Stomach (tissue), 9 donors: ENCODE measurements around the gene SIGMAR1. TPM values are rescaled to one million over a fixed set of nuclear protein-coding genes. Genes with fewer than 3 reads are reported as not detected.

Experiments
- DNase-seq, 2 donors: peaks; one replicate each; pipeline versions ENCODE4 v3.0.0 to v3.0.0-alpha.2; 2013 to 2019
- H3K27ac ChIP-seq, 5 donors: fragments of 200-600 bp in 4 of 5; sonication (generic) in 4 of 5; one replicate each; pipeline ENCODE4 v1.5.1; 2013 to 2019; ENCODE audit warnings: mild to moderate bottlenecking in 1 of 5, moderate library complexity in 1 of 5
- H3K27me3 ChIP-seq, 3 donors: fragments of 200-600 bp; sonication (generic); one replicate each; pipeline ENCODE4 v1.5.1; 2017 to 2019; ENCODE audit warnings: mixed run types in 1 of 3
- H3K36me3 ChIP-seq, 4 donors: fragments of 200-600 bp; sonication (generic); 1 replicate in 3 of 4; 2 replicates in 1 of 4; pipeline ENCODE4 v1.5.1; 2016 to 2019
- H3K4me1 ChIP-seq, 4 donors: fragments of 200-600 bp; sonication (generic); one replicate each; pipeline ENCODE4 v1.5.1; 2016 to 2019
- H3K4me3 ChIP-seq, 4 donors: fragments of 200-600 bp; sonication (generic) in 3 of 4; one replicate each; pipeline ENCODE4 v1.5.1; 2016 to 2019; ENCODE audit warnings: mild to moderate bottlenecking in 1 of 4
- H3K9me3 ChIP-seq, 4 donors: fragments of 200-600 bp; sonication (generic); one replicate each; pipeline ENCODE4 v1.5.1; 2016 to 2019
- EP300 ChIP-seq: sonication (generic); formaldehyde crosslinking; IDR thresholded peaks from one replicate; pipeline ENCODE4 v1.6.1; 2017; ENCODE audit warnings: antibody characterized with exemption
- POLR2A ChIP-seq, 4 donors: fragments of 450-650 bp; IDR thresholded peaks; one replicate each; pipeline ENCODE4 v1.6.1; 2016; ENCODE audit warnings: antibody characterized with exemption in 4 of 4, control low read depth in 2 of 4, mild to moderate bottlenecking in 1 of 4, moderate library complexity in 1 of 4
- POLR2AphosphoS5 ChIP-seq, 3 donors: sonication (generic); formaldehyde crosslinking; IDR thresholded peaks; one replicate each; pipeline ENCODE4 v1.6.1; 2016; ENCODE audit warnings: antibody characterized with exemption in 3 of 3
- WGBS, 5 donors: extraction: QIAGEN DNeasy Blood & Tissue Kit in 3 of 5; methylation state at CpG; one replicate each; pipeline versions ENCODE4 v1.1.5 to v1.1.7; 2013 to 2018; 5-methylcytosine and 5-hydroxymethylcytosine counted together
- intact Hi-C: fragments of 100-400 bp; cut with DNase I; formaldehyde crosslinking; loops from one replicate; pipeline ENCODE4 v1.15.1; 2023; ENCODE audit warnings: low total_unique reads
- polyA plus RNA-seq, 3 donors: library from polyadenylated mRNA; stranded (reverse); fragments of 200-250 nt; gene quantifications; one replicate each; pipeline ENCODE4 v1.2.3, GENCODE V29; 2013
- total RNA-seq, 5 donors: library from RNA; depleted of rRNA; stranded (reverse); fragments of >200 nt; gene quantifications; one replicate each; pipeline versions ENCODE4 v1.1.0 to v1.2.3, GENCODE V29; 2014 to 2016
- TF ChIP-seq, protein P1 (sequence below), 7 experiments: fragments of 450-650 bp in 4 of 7; fragments of 200-600 bp in 3 of 7; sonication (generic) in 3 of 7; IDR thresholded peaks; one replicate each; pipeline ENCODE4 v1.5.1; 2016 to 2019; ENCODE audit warnings: antibody characterized with exemption in 7 of 7, control low read depth in 2 of 7, mild to moderate bottlenecking in 1 of 7
- donor health status: healthy with polysubstance abuse.
- donor health status: Bipolar disorder and iron deficiency.
- donor health status: healthy.

The SIGMAR1 gene
- total and polyA plus RNA-seq, 8 donors: 19.9 to 124 (median 44.2) TPM

DNA sequence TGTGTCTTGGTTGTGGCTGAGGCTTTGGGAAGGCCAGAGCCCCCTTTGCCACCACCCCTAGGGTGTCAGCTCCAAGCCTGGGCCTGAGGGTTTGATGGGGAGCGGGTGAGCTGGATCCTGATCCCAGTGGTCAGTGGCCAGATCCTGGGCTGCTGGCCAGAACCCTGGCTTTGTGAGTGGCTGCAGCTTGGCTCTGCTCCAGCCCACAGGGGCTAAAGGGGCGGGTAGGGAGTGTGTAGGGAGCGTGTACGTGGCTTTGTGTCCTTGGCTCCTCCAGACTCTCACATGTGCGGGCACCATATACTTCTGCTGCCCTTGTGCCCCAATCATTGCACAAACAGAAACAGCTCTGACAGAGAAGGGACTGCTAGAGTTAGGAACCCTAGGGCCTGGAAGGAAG, 13.2 kb upstream of the SIGMAR1 start:
- Histone ChIP-seq H3K27me3 (no peaks in the 10 kb centered on the region), H3K36me3 (peaks cover 14 to 25% (median 22%) of the 10 kb centered on the region in 4 donors), H3K9me3 (no peaks in the 10 kb centered on the region), H3K27ac (peak overlapping the region; percentile 7 to 84 (median 77)), H3K4me3 (no peak overlapping the region), H3K4me1 (peaks cover 63 to 86% (median 74%) of the 10 kb centered on the region in 4 donors)
- intact Hi-C loops: no loop called here
- peak in 1 of 2 donors; percentile 51 for DNase-seq
- TF ChIP-seq POLR2AphosphoS5 (IDR thresholded peaks at IDR 0.05) (no peak), EP300 (no peak), POLR2A (IDR thresholded peaks at IDR 0.05) (no peak)
- TF ChIP-seq, protein P1, sequence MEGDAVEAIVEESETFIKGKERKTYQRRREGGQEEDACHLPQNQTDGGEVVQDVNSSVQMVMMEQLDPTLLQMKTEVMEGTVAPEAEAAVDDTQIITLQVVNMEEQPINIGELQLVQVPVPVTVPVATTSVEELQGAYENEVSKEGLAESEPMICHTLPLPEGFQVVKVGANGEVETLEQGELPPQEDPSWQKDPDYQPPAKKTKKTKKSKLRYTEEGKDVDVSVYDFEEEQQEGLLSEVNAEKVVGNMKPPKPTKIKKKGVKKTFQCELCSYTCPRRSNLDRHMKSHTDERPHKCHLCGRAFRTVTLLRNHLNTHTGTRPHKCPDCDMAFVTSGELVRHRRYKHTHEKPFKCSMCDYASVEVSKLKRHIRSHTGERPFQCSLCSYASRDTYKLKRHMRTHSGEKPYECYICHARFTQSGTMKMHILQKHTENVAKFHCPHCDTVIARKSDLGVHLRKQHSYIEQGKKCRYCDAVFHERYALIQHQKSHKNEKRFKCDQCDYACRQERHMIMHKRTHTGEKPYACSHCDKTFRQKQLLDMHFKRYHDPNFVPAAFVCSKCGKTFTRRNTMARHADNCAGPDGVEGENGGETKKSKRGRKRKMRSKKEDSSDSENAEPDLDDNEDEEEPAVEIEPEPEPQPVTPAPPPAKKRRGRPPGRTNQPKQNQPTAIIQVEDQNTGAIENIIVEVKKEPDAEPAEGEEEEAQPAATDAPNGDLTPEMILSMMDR (IDR thresholded peaks at IDR 0.05): no peak
- WGBS, 5 donors: 30 to 56% (median 45%) methylated on average over 5 of the region's 5 CpGs

GRCh38 chr9:34648673-34649072, 11.1 kb upstream of the SIGMAR1 start:
- Histone ChIP-seq H3K27ac (peak overlapping the region in 1 of 5 donors; percentile 87), H3K27me3 (no peaks in the 10 kb centered on the region), H3K4me3 (peak overlapping the region in 1 of 4 donors; percentile 77), H3K36me3 (peaks cover 14 to 25% (median 22%) of the 10 kb centered on the region in 4 donors), H3K4me1 (peaks cover 48 to 64% (median 56%) of the 10 kb centered on the region in 4 donors), H3K9me3 (no peaks in the 10 kb centered on the region)
- no peak for DNase-seq
- 95 to 98% (median 96%) methylated on average over 8 of the region's 8 CpGs for WGBS, 5 donors
- TF ChIP-seq EP300 (no peak), POLR2AphosphoS5 (IDR thresholded peaks at IDR 0.05) (no peak), POLR2A (IDR thresholded peaks at IDR 0.05) (no peak)
- TF ChIP-seq, protein P1 (IDR thresholded peaks at IDR 0.05): no peak
- intact Hi-C loops: no loop called here

DNA sequence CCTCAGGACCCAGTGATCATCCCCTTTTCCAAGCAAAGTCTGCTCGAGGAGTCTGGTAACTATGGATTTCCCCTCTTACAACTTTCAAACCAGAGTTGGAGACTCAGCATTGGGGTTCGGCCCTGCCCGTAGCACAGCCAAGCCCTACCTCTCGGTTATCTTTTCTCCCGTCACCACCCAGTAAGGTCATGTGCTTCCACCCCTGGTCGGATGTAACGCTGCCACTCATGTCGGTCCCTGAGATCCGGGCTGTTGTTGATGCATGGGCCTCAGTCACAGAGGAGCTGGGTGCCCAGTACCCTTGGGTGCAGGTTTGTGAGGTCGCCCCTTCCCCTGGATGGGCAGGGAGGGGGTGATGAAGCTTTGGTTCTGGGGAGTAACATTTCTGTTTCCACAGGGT, 10.1 kb upstream of the SIGMAR1 start:
- intact Hi-C loops: no loop called here
- DNase-seq: peak in 1 of 2 donors; percentile 41
- Histone ChIP-seq H3K4me3 (peak overlapping the region; percentile 63 to 77 (median 66)), H3K4me1 (peaks cover 37 to 54% (median 46%) of the 10 kb centered on the region in 4 donors), H3K36me3 (peaks cover 14 to 25% (median 22%) of the 10 kb centered on the region in 4 donors), H3K27ac (peak overlapping the region in 4 of 5 donors; percentile 79 to 91 (median 86)), H3K27me3 (no peaks in the 10 kb centered on the region), H3K9me3 (no peaks in the 10 kb centered on the region)
- TF ChIP-seq POLR2A (IDR thresholded peaks at IDR 0.05): no peak
- no peak for TF ChIP-seq EP300
- TF ChIP-seq POLR2AphosphoS5 (IDR thresholded peaks at IDR 0.05): no peak
- TF ChIP-seq, protein P1 (IDR thresholded peaks at IDR 0.05): no peak
- 34 to 40% (median 37%) methylated on average over 7 to 10 of the region's 10 CpGs for whole genome bisulfite sequencing, 5 donors

DNA sequence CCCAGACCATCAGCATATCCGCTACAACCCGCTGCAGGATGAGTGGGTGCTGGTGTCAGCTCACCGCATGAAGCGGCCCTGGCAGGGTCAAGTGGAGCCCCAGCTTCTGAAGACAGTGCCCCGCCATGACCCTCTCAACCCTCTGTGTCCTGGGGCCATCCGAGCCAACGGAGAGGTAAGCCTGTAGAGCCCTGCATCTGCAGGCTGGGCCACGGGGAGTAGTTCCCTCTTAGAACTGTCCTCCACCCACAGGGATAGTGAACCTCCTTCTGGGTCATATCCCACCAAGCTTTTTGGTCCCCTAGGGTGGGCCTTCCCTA, 9.5 kb upstream of the SIGMAR1 start:
- no peak for DNase-seq
- intact Hi-C loops: no loop called here
- Histone ChIP-seq H3K4me3 (peak overlapping the region; percentile 63 to 77 (median 66)), H3K27ac (peak overlapping the region; percentile 79 to 91 (median 84)), H3K36me3 (peaks cover 14 to 25% (median 22%) of the 10 kb centered on the region in 4 donors), H3K4me1 (peaks cover 31 to 48% (median 39%) of the 10 kb centered on the region in 4 donors), H3K9me3 (no peaks in the 10 kb centered on the region), H3K27me3 (no peaks in the 10 kb centered on the region)
- WGBS, 5 donors: 0 to 4% (median 1%) methylated on average over 1 to 8 of the region's 8 CpGs
- TF ChIP-seq POLR2A (IDR thresholded peaks at IDR 0.05): no peak
- TF ChIP-seq EP300: no peak
- TF ChIP-seq, protein P1 (IDR thresholded peaks at IDR 0.05): no peak
- no peak for TF ChIP-seq POLR2AphosphoS5 (IDR thresholded peaks at IDR 0.05)
